ENCODE results near the gene ARMC12. TPM values are rescaled to one million over a fixed set of nuclear protein-coding genes. Genes with fewer than 3 reads are reported as not detected.

The ARMC12 gene
- polyA plus RNA-seq, 1 donor (not counting 4 experiments of a cell fraction or from before 2014, with no cell fraction given) = 0.54 TPM

DNA sequence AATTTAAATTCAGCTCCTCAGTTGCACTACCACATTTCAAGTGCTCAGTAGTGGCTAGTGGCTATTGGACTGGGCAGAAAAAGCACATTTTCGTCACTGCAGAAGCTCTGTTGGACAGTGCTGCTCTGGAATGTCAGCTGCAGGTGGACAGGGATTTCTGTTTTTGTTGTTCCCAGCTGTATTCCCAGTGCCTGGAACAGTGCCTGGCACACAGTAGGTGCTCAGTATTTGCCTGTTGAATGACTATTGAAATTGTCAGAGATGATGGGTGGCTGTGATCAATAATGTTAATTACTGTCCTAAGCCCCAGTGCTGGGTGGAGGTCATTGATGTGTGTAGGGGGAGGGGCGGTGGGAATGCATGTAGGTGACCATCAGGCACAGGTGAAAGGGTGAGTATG lies 49.4 kb downstream of the ARMC12 start:
- Histone ChIP-seq H4K20me1 (ENCODE audit: control insufficient read depth, extremely low read depth, insufficient read depth, low read length) (no peaks in the 10 kb centered on the region), H3K4me2 (ENCODE audit: control insufficient read depth, extremely low read depth, insufficient read depth, low read depth, low read length) (no peak overlapping the region), H3K36me3 (ENCODE audit: control insufficient read depth in 2 of 2, extremely low read depth in 1 of 2, insufficient read depth in 2 of 2, low read length in 2 of 2) (no peaks in the 10 kb centered on the region), H3K4me1 (ENCODE audit: control insufficient read depth, extremely low read depth, insufficient read depth, low read length) (peaks cover 6% of the 10 kb centered on the region), H3K27me3 (ENCODE audit: control insufficient read depth, extremely low read depth, insufficient read depth, low read length) (peaks cover 37% of the 10 kb centered on the region), H3K4me3 (ENCODE audit: control insufficient read depth in 2 of 3, extremely low read depth in 1 of 3, insufficient read depth in 2 of 3, low read depth in 1 of 3, low read length in 3 of 3) (no peak overlapping the region), H2AFZ (ENCODE audit: control insufficient read depth, low read length) (no peak overlapping the region), H3K9me3 (ENCODE audit: control insufficient read depth, low read depth, low read length) (no peaks in the 10 kb centered on the region), H3K9me1 (ENCODE audit: control insufficient read depth, extremely low read depth, insufficient read depth, low read length) (no peaks in the 10 kb centered on the region), H3K27ac (ENCODE audit: control insufficient read depth, insufficient read depth, low read length) (no peak overlapping the region), H3K9ac (ENCODE audit: control insufficient read depth, extremely low read depth, insufficient read depth, low read length) (no peak overlapping the region), H3K79me2 (ENCODE audit: control insufficient read depth, insufficient read depth, low read length) (no peaks in the 10 kb centered on the region)
- dilution Hi-C loops (cut with MboI; ENCODE audit: extremely low pct_ligation_motif_present, low sequenced_read_pairs) = no loop called here
- DNase-seq (ENCODE audit: low read depth, low spot score) (no peak), FAIRE-seq (no peak)
- TF ChIP-seq, protein P1, sequence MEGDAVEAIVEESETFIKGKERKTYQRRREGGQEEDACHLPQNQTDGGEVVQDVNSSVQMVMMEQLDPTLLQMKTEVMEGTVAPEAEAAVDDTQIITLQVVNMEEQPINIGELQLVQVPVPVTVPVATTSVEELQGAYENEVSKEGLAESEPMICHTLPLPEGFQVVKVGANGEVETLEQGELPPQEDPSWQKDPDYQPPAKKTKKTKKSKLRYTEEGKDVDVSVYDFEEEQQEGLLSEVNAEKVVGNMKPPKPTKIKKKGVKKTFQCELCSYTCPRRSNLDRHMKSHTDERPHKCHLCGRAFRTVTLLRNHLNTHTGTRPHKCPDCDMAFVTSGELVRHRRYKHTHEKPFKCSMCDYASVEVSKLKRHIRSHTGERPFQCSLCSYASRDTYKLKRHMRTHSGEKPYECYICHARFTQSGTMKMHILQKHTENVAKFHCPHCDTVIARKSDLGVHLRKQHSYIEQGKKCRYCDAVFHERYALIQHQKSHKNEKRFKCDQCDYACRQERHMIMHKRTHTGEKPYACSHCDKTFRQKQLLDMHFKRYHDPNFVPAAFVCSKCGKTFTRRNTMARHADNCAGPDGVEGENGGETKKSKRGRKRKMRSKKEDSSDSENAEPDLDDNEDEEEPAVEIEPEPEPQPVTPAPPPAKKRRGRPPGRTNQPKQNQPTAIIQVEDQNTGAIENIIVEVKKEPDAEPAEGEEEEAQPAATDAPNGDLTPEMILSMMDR (optimal IDR thresholded peaks at IDR 0.05 in 1 of 3, IDR thresholded peaks at IDR 0.05 in 1 of 3, conservative IDR thresholded peaks at IDR 0.05 in 1 of 3; ENCODE audit: extremely low read depth in 1 of 3, insufficient read depth in 2 of 3, low read length in 3 of 3) = no peak
- TF ChIP-seq EZH2 (IDR thresholded peaks at IDR 0.05; ENCODE audit: low read length) = no peak

DNA sequence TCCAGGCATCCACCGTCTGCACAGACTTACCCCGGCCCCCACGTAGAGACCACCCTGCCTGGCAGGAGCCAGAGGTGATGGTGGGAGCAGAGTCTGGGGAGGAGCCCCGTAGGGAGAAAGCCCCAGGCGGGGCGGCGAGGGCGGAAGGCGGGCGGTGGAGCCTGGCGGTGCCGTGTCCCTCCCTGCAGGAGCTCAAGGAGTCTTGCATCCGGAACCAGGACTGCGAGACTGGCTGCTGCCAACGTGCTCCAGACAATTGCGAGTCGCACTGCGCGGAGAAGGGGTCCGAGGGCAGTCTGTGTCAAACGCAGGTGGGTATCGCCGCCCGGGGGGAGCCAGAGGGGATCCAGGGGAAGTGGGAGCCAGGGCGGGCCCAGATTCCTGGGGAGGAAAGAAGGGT lies 50.0 kb downstream of the ARMC12 start:
- H3K4me2 ChIP-seq (ENCODE audit: control insufficient read depth, extremely low read depth, insufficient read depth, low read depth, low read length) = peak overlapping the region; percentile 23
- dilution Hi-C loops (cut with MboI; ENCODE audit: extremely low pct_ligation_motif_present, low sequenced_read_pairs) = no loop called here
- no peak overlapping the region for H3K27ac ChIP-seq (ENCODE audit: control insufficient read depth, insufficient read depth, low read length)
- H3K4me1 ChIP-seq (ENCODE audit: control insufficient read depth, extremely low read depth, insufficient read depth, low read length) = peaks cover 6% of the 10 kb centered on the region
- no peaks in the 10 kb centered on the region for H3K9me3 ChIP-seq (ENCODE audit: control insufficient read depth, low read depth, low read length)
- H3K27me3 ChIP-seq (ENCODE audit: control insufficient read depth, extremely low read depth, insufficient read depth, low read length) = peaks cover 37% of the 10 kb centered on the region
- TF ChIP-seq, protein P1 (optimal IDR thresholded peaks at IDR 0.05 in 1 of 3, IDR thresholded peaks at IDR 0.05 in 1 of 3, conservative IDR thresholded peaks at IDR 0.05 in 1 of 3; ENCODE audit: extremely low read depth in 1 of 3, insufficient read depth in 2 of 3, low read length in 3 of 3) = no peak
- peak; percentile 76 for TF ChIP-seq EZH2 (IDR thresholded peaks at IDR 0.05; ENCODE audit: low read length)
- no peak overlapping the region for H2AFZ ChIP-seq (ENCODE audit: control insufficient read depth, low read length)
- no peak overlapping the region for H3K4me3 ChIP-seq (ENCODE audit: control insufficient read depth in 2 of 3, extremely low read depth in 1 of 3, insufficient read depth in 2 of 3, low read depth in 1 of 3, low read length in 3 of 3)
- no peaks in the 10 kb centered on the region for H3K79me2 ChIP-seq (ENCODE audit: control insufficient read depth, insufficient read depth, low read length)
- no peak for DNase-seq (ENCODE audit: low read depth, low spot score)
- no peak for FAIRE-seq
- no peak overlapping the region for H3K9ac ChIP-seq (ENCODE audit: control insufficient read depth, extremely low read depth, insufficient read depth, low read length)
- no peaks in the 10 kb centered on the region for H4K20me1 ChIP-seq (ENCODE audit: control insufficient read depth, extremely low read depth, insufficient read depth, low read length)
- no peaks in the 10 kb centered on the region for H3K36me3 ChIP-seq (ENCODE audit: control insufficient read depth in 2 of 2, extremely low read depth in 1 of 2, insufficient read depth in 2 of 2, low read length in 2 of 2)
- no peaks in the 10 kb centered on the region for H3K9me1 ChIP-seq (ENCODE audit: control insufficient read depth, extremely low read depth, insufficient read depth, low read length)
